WTC11 (cell line): ENCODE measurements around the gene F8.

Experiments
- CTCF ChIP-seq: fragments of 200-600 bp; IDR thresholded peaks from 2 replicates; pipeline ENCODE4 v1.8.0; 2022; ENCODE audit warnings: antibody characterized with exemption
- MXD4 ChIP-seq: fragments of 250-450 bp; sonication (Bioruptor Pico); IDR thresholded peaks from 2 replicates; pipeline ENCODE4 v1.8.0; 2021; ENCODE audit warnings: mild to moderate bottlenecking, moderate library complexity, borderline replicate concordance
- NR3C1 ChIP-seq: sonication (generic); formaldehyde crosslinking; conservative IDR thresholded peaks from 2 replicates; pipeline ENCODE4 v1.8.1; 2023; ENCODE audit warnings: low read depth, mild to moderate bottlenecking, missing genetic modification reagents

GRCh38 chrX:154902408-154902807 lies 120.1 kb downstream of the F8 start:
- TF ChIP-seq CTCF: no peak
- no peak for TF ChIP-seq MXD4 (CRISPR knock-in tag)
- TF ChIP-seq NR3C1 (CRISPR knock-in tag): no peak
